OCI-LY1 (cell line): Measurements from ENCODE around the gene FXYD6.

Experiments used
- CTCF ChIP-seq: fragments of 200-600 bp; sonication (generic), shearing (Covaris generic); IDR thresholded peaks from 2 replicates; pipeline ENCODE4 v1.5.1; 2017; ENCODE audit warnings: mild to moderate bottlenecking, antibody characterized with exemption, low read length, moderate library complexity, mixed read lengths
- EZH2 ChIP-seq: fragments of 200-600 bp; sonication (generic), shearing (Covaris generic); IDR thresholded peaks from 2 replicates; pipeline ENCODE4 v1.8.0; 2017; ENCODE audit warnings: borderline replicate concordance, mixed run types, mild to moderate bottlenecking, antibody characterized with exemption, low read length, moderate library complexity, mixed read lengths

GRCh38 chr11:117814766-117815261 is 61.6 kb downstream of the FXYD6 start:
- TF ChIP-seq CTCF (no peak), EZH2 (no peak)
